SK-N-SH treated with all-trans-retinoic acid at 6 μM for 48 hours (cell line): Measurements from ENCODE around the gene EIF4EBP2.
A peak's percentile ranks its signal among the peaks of the same experiment; 100 is the strongest.

Experiments
- ATAC-seq: fragments of 200-7000 bp; cut with Tn5 transposase; 3 replicates; pipeline ENCODE4 v1.9.1; 2020; ENCODE audit warnings: mild to moderate bottlenecking, moderate library complexity
- ARNTL ChIP-seq: fragments of 450-650 bp; formaldehyde crosslinking; IDR thresholded peaks from 2 replicates; pipeline ENCODE4 v1.5.0; 2020; ENCODE audit warnings: low read depth, mild to moderate bottlenecking, moderate library complexity, borderline replicate concordance
- BACH2 ChIP-seq: fragments of 250-450 bp; sonication (Bioruptor Pico); IDR thresholded peaks from 2 replicates; pipeline ENCODE4 v1.9.0; 2021; ENCODE audit warnings: mild to moderate bottlenecking, borderline replicate concordance
- CSDC2 ChIP-seq: fragments of 250-450 bp; sonication (Bioruptor Pico); IDR thresholded peaks from 2 replicates; pipeline ENCODE4 v1.5.0; 2020; ENCODE audit warnings: mild to moderate bottlenecking, moderate library complexity
- ESRRG ChIP-seq: fragments of 250-450 bp; sonication (Bioruptor Pico); IDR thresholded peaks from 2 replicates; pipeline ENCODE4 v1.6.1; 2021; ENCODE audit warnings: mild to moderate bottlenecking
- GLIS3 ChIP-seq: fragments of 250-450 bp; sonication (Bioruptor Pico); IDR thresholded peaks from 2 replicates; pipeline ENCODE4 v1.5.0; 2020; ENCODE audit warnings: mild to moderate bottlenecking, moderate library complexity
- ISL1 ChIP-seq: fragments of 250-450 bp; sonication (Bioruptor Pico); IDR thresholded peaks from 2 replicates; pipeline ENCODE4 v2.1.2; 2022; ENCODE audit warnings: mild to moderate bottlenecking, moderate library complexity
- OSR1 ChIP-seq: fragments of 250-450 bp; sonication (Bioruptor Pico); IDR thresholded peaks from 2 replicates; pipeline ENCODE4 v1.8.0; 2022; ENCODE audit warnings: moderate library complexity, mild to moderate bottlenecking, inconsistent platforms
- PPARA ChIP-seq: fragments of 250-450 bp; sonication (Bioruptor Pico); IDR thresholded peaks from 2 replicates; pipeline ENCODE4 v1.5.0; 2020; ENCODE audit warnings: mild to moderate bottlenecking, borderline replicate concordance
- RARB ChIP-seq: fragments of 250-450 bp; sonication (Bioruptor Pico); IDR thresholded peaks from 2 replicates; pipeline ENCODE4 v1.8.0; 2021; ENCODE audit warnings: mild to moderate bottlenecking, moderate library complexity
- SNAI2 ChIP-seq: fragments of 250-450 bp; sonication (Bioruptor Pico); IDR thresholded peaks from 2 replicates; pipeline ENCODE4 v1.5.0; 2020; ENCODE audit warnings: mild to moderate bottlenecking, moderate library complexity
- TCF4 ChIP-seq: fragments of 250-450 bp; sonication (Bioruptor Pico); IDR thresholded peaks from 2 replicates; pipeline ENCODE4 v1.8.0; 2021; ENCODE audit warnings: mild to moderate bottlenecking, moderate library complexity, borderline replicate concordance
- TOX ChIP-seq: fragments of 250-450 bp; sonication (Bioruptor Pico); IDR thresholded peaks from 2 replicates; pipeline ENCODE4 v1.8.0; 2021; ENCODE audit warnings: mild to moderate bottlenecking, moderate library complexity, borderline replicate concordance
- ZC3H10 ChIP-seq: fragments of 250-450 bp; sonication (Bioruptor Pico); IDR thresholded peaks from 2 replicates; pipeline ENCODE4 v1.5.1; 2021; ENCODE audit warnings: mild to moderate bottlenecking, moderate library complexity
- ZFP3 ChIP-seq: fragments of 250-450 bp; sonication (Bioruptor Pico); IDR thresholded peaks from 2 replicates; pipeline ENCODE4 v1.5.0; 2020; ENCODE audit warnings: mild to moderate bottlenecking, moderate library complexity
- ZFP30 ChIP-seq: fragments of 450-650 bp; formaldehyde crosslinking; IDR thresholded peaks from 2 replicates; pipeline ENCODE4 v1.5.0; 2022; ENCODE audit warnings: mild to moderate bottlenecking, moderate library complexity
- ZNF565 ChIP-seq: fragments of 450-650 bp; formaldehyde crosslinking; conservative IDR thresholded peaks from 2 replicates; pipeline ENCODE4 v1.5.0; 2020; ENCODE audit warnings: low read depth, mild to moderate bottlenecking, moderate library complexity
- ZNF70 ChIP-seq: fragments of 450-650 bp; formaldehyde crosslinking; IDR thresholded peaks from 2 replicates; pipeline ENCODE4 v1.5.0; 2020; ENCODE audit warnings: mild to moderate bottlenecking, moderate library complexity
- ZNF8 ChIP-seq: fragments of 450-650 bp; formaldehyde crosslinking; IDR thresholded peaks from 2 replicates; pipeline ENCODE4 v1.5.0; 2020; ENCODE audit warnings: mild to moderate bottlenecking, moderate library complexity
- TF ChIP-seq, protein P1 (sequence below): fragments of 250-450 bp; sonication (Bioruptor Pico); IDR thresholded peaks from 2 replicates; pipeline ENCODE4 v1.5.1; 2021; ENCODE audit warnings: mild to moderate bottlenecking, moderate library complexity
- TF ChIP-seq, protein P2 (sequence below): fragments of 250-450 bp; sonication (Bioruptor Pico); IDR thresholded peaks from 2 replicates; pipeline ENCODE4 v1.8.0; 2020; ENCODE audit warnings: mild to moderate bottlenecking, moderate library complexity, borderline replicate concordance
- TF ChIP-seq, protein P3 (sequence below): fragments of 250-450 bp; sonication (Bioruptor Pico); IDR thresholded peaks from 2 replicates; pipeline ENCODE4 v1.5.1; 2020; ENCODE audit warnings: low read depth, mild to moderate bottlenecking, moderate library complexity
- TF ChIP-seq, protein P4 (sequence below): fragments of 250-450 bp; sonication (Bioruptor Pico); IDR thresholded peaks from 2 replicates; pipeline ENCODE4 v1.8.0; 2021; ENCODE audit warnings: low read depth, mild to moderate bottlenecking, moderate library complexity, borderline replicate concordance

The EIF4EBP2 gene

DNA sequence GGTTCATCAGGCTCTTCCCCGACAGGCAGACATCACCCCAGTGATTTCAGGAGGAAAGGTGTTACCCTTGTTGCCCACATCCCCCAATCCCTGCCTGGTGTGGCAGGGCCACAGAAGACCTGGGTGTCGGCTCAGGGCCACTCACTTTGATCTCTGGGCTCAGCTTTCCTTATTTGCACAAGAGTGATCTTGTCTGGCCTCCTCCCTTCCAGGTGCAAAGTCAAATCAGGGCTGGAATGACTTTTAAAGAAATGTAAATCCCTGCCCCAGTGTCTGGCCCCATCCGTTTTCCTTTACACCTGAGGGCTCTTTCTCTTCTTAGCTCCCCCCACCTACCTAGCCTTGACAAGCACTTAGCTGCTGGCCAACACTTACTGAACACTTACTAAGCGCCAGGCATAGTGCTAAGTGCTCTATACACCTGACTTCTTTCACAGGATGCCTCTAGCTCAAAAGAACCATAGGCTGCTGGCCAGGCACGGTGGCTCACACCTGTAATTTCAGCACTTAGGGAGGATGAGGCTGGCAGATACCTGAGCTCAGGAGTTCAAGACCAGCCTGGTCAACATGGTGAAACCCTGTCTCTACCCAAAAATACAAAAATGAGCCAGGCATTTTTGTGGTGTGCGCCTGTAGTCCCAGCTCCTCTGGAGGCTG lies 38.5 kb downstream of the EIF4EBP2 start (continued):
- TF ChIP-seq, protein P1, sequence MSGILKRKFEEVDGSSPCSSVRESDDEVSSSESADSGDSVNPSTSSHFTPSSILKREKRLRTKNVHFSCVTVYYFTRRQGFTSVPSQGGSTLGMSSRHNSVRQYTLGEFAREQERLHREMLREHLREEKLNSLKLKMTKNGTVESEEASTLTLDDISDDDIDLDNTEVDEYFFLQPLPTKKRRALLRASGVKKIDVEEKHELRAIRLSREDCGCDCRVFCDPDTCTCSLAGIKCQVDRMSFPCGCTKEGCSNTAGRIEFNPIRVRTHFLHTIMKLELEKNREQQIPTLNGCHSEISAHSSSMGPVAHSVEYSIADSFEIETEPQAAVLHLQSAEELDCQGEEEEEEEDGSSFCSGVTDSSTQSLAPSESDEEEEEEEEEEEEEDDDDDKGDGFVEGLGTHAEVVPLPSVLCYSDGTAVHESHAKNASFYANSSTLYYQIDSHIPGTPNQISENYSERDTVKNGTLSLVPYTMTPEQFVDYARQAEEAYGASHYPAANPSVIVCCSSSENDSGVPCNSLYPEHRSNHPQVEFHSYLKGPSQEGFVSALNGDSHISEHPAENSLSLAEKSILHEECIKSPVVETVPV = no peak
- no peak for TF ChIP-seq CSDC2
- no peak for TF ChIP-seq ISL1 (CRISPR knock-in tag)
- no peak for TF ChIP-seq ZFP30 (CRISPR knock-in tag)
- TF ChIP-seq, protein P2, sequence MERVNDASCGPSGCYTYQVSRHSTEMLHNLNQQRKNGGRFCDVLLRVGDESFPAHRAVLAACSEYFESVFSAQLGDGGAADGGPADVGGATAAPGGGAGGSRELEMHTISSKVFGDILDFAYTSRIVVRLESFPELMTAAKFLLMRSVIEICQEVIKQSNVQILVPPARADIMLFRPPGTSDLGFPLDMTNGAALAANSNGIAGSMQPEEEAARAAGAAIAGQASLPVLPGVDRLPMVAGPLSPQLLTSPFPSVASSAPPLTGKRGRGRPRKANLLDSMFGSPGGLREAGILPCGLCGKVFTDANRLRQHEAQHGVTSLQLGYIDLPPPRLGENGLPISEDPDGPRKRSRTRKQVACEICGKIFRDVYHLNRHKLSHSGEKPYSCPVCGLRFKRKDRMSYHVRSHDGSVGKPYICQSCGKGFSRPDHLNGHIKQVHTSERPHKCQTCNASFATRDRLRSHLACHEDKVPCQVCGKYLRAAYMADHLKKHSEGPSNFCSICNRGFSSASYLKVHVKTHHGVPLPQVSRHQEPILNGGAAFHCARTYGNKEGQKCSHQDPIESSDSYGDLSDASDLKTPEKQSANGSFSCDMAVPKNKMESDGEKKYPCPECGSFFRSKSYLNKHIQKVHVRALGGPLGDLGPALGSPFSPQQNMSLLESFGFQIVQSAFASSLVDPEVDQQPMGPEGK (CRISPR knock-in tag) = no peak
- no peak for TF ChIP-seq ZNF70
- TF ChIP-seq, protein P3, sequence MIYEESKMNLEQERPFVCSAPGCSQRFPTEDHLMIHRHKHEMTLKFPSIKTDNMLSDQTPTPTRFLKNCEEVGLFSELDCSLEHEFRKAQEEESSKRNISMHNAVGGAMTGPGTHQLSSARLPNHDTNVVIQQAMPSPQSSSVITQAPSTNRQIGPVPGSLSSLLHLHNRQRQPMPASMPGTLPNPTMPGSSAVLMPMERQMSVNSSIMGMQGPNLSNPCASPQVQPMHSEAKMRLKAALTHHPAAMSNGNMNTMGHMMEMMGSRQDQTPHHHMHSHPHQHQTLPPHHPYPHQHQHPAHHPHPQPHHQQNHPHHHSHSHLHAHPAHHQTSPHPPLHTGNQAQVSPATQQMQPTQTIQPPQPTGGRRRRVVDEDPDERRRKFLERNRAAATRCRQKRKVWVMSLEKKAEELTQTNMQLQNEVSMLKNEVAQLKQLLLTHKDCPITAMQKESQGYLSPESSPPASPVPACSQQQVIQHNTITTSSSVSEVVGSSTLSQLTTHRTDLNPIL (CRISPR knock-in tag) = no peak
- no peak for TF ChIP-seq TOX (CRISPR knock-in tag)
- TF ChIP-seq OSR1 = no peak
- TF ChIP-seq TCF4 (CRISPR knock-in tag) = no peak
- no peak for TF ChIP-seq ESRRG (CRISPR knock-in tag)

DNA sequence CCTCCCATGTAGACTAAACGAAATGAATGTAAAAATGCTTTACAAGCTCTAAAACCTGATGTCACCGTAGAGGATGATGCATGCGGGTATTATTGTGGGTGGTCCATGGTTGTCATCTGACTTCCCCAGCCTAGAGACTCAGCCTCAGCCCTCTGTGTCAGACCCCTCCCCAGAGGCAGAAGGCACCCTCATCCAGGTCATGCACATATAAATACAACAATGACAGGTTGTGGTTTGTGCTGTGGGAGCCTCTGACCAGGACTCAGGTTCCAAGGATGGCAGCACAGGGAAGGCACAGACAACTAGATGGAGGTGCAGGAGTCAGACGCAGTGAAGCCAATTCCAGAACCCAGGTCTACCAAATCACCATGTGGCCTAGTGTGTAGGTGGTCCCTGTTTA lies 40.8 kb downstream of the EIF4EBP2 start:
- no peak for ATAC-seq
- TF ChIP-seq ZC3H10 (CRISPR knock-in tag) (no peak), ARNTL (CRISPR knock-in tag) (no peak), ZFP30 (CRISPR knock-in tag) (no peak), ZNF8 (no peak), ZNF565 (CRISPR knock-in tag) (no peak), TOX (CRISPR knock-in tag) (no peak), GLIS3 (no peak), ESRRG (CRISPR knock-in tag) (no peak), SNAI2 (CRISPR knock-in tag) (no peak), OSR1 (no peak)
- TF ChIP-seq, protein P4, sequence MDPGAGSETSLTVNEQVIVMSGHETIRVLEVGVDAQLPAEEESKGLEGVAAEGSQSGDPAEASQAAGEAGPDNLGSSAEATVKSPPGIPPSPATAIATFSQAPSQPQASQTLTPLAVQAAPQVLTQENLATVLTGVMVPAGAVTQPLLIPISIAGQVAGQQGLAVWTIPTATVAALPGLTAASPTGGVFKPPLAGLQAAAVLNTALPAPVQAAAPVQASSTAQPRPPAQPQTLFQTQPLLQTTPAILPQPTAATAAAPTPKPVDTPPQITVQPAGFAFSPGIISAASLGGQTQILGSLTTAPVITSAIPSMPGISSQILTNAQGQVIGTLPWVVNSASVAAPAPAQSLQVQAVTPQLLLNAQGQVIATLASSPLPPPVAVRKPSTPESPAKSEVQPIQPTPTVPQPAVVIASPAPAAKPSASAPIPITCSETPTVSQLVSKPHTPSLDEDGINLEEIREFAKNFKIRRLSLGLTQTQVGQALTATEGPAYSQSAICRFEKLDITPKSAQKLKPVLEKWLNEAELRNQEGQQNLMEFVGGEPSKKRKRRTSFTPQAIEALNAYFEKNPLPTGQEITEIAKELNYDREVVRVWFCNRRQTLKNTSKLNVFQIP (CRISPR knock-in tag) = no peak

DNA sequence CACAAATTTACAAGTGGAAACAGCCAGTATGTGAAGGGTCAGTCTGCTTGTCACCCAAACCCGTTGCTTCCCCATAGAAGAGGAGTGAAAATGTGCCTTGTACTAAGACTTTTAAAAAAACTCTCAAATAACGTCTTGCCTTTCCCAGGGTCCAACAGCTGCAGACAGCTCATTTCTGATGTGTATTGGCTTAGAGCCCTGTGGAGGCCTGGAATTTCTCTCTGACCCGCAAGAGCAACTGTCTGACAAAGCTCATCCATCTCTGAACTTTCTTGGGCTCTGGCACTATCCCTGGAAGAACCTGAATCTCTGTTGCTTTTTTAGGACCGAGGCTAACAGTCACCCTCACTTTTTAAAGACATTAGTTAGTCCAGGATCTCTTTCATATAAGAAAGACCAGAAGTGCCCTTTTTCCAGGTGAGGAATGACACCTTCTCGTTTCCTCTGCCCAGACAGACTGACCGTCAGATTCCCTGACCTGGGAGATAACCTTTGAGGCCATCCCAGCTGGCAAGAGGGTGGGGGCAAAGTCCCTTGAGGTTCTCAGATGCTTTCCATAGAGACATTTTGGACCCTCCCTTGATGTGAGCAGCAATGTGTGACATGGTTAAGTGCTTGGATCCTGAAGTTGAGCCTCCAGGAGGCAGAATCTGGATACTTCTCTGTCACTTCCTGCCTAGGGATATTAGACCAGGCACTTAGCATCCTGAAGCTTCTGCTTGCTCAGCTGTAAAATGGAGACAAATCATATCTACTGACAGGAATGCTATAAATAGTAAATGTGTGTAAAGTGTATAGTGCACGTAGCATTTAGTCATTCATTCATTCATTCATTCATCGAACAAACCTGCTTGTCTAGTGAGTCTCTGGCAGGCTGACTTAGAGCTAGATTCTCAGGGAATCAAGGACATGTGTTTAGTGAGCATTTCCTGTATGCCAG lies 42.0 kb downstream of the EIF4EBP2 start:
- no peak for TF ChIP-seq CSDC2
- no peak for TF ChIP-seq ZNF70
- peak; percentile 19; the same call in 1 of the 2 replicates for TF ChIP-seq ISL1 (CRISPR knock-in tag)
- TF ChIP-seq, all 23 proteins: peak for 1
- peak; percentile 88 for ATAC-seq

DNA sequence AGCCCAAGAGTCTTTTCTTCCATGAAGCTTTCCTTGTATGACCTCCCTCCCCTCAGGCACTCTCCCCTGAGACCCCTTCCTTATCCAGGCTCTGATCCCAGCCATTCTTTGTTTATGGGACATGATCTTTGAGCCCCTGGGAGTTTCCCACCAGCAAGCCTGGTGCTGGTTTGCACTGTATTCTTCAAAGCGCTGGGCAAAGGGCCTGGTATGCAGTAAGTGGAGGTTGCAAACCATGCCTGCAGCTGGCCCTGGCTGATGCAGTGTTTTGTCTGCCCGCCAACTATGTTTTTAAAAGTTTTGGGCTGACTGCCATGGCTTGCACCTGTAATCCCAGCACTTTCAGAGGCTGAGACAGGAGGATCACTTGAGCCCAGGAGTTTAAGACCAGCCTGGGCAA lies 44.3 kb downstream of the EIF4EBP2 start:
- TF ChIP-seq, protein P1 = no peak
- TF ChIP-seq OSR1 (no peak), PPARA (CRISPR knock-in tag) (no peak), ZFP3 (CRISPR knock-in tag) (no peak), ZNF8 (no peak), ZC3H10 (CRISPR knock-in tag) (no peak), ISL1 (CRISPR knock-in tag) (no peak), RARB (CRISPR knock-in tag) (no peak), SNAI2 (CRISPR knock-in tag) (no peak), ESRRG (CRISPR knock-in tag) (no peak), BACH2 (no peak), ARNTL (CRISPR knock-in tag) (no peak), ZNF70 (no peak), TCF4 (CRISPR knock-in tag) (no peak), CSDC2 (no peak)
- TF ChIP-seq, protein P3 (CRISPR knock-in tag) = no peak
- TF ChIP-seq, protein P2 (CRISPR knock-in tag) = no peak
- ATAC-seq = no peak
